T-cell (primary cell): Measurements from ENCODE around the gene CADM1. TPM values are rescaled to one million over a fixed set of nuclear protein-coding genes. Genes with fewer than 3 reads are reported as not detected.

ENCODE experiments used
- ATAC-seq, 4 experiments: fragments of 200-7000 bp in 3 of 4; fragments of 150-1000 bp in 1 of 4; cut with Tn5 transposase; replicated peaks in 1 of 4; 1 replicate in 3 of 4; 2 replicates in 1 of 4; pipeline ENCODE4 v1.10.0; 2021; ENCODE audit warnings: moderate library complexity in 3 of 4, mild to moderate bottlenecking in 2 of 4, moderate number of reproducible peaks in 1 of 4
- CTCF ChIA-PET, 2 donors: fragments of 300-600 bp; sonication (Branson Sonifier 250); formaldehyde crosslinking; loops; one replicate each; lab custom pipeline; 2022; ENCODE audit warnings: antibody characterized with exemption in 2 of 2; lab: Charles Lee
- POLR2A ChIA-PET, 2 donors: fragments of 300-600 bp; sonication (Branson Sonifier 250); formaldehyde crosslinking; loops; one replicate each; lab custom pipeline; 2022; ENCODE audit warnings: antibody characterized with exemption in 2 of 2; lab: Charles Lee
- DNase-seq, 35 experiments: peaks; one replicate each; pipeline versions ENCODE4 v3.0.0 to v3.0.0-alpha.2; 2013 to 2023
- H3K27ac ChIP-seq: one replicate; pipeline ENCODE4 v1.5.1; 2013; ENCODE audit warnings: low read length
- H3K27me3 ChIP-seq, 2 experiments: replicated peaks in 1 of 2; 1 replicate in 1 of 2; 2 replicates in 1 of 2; pipeline versions ENCODE4 v1.6.1 to v1.7.0; 2013; ENCODE audit warnings: low read length in 1 of 2, mixed read lengths in 1 of 2; ENCODE audit not compliant: control insufficient read depth in 2 of 2, insufficient read depth in 2 of 2; ENCODE audit errors: extremely low read depth in 1 of 2
- H3K36me3 ChIP-seq, 2 donors: 1 replicate in 1 of 2; 2 replicates in 1 of 2; pipeline versions ENCODE4 v1.6.1 to v1.7.0; 2013; ENCODE audit warnings: low read length in 1 of 2; ENCODE audit not compliant: control insufficient read depth in 2 of 2, insufficient read depth in 1 of 2; ENCODE audit errors: extremely low read depth in 1 of 2
- H3K4me1 ChIP-seq, 2 experiments: 1 replicate in 1 of 2; 2 replicates in 1 of 2; pipeline versions ENCODE4 v1.6.1 to v1.7.0; 2013; ENCODE audit warnings: low read length in 2 of 2, mixed read lengths in 1 of 2; ENCODE audit not compliant: insufficient read depth in 2 of 2, control insufficient read depth in 1 of 2; ENCODE audit errors: extremely low read depth in 1 of 2
- H3K4me3 ChIP-seq, 2 donors: 1 replicate in 1 of 2; 2 replicates in 1 of 2; pipeline versions ENCODE4 v1.5.1 to v1.7.0; 2013; ENCODE audit warnings: mild to moderate bottlenecking in 2 of 2, low read length in 1 of 2, moderate library complexity in 1 of 2; ENCODE audit not compliant: control insufficient read depth in 1 of 2; ENCODE audit errors: extremely low read depth in 1 of 2
- H3K9me3 ChIP-seq: 2 replicates; pipeline ENCODE4 v1.7.0; 2013
- H3K27ac Mint-ChIP-seq, 2 donors: one replicate each; pipeline ENCODE4 v1.8.0; 2020 to 2021; ENCODE audit warnings: mild to moderate bottlenecking in 2 of 2, mixed read lengths in 2 of 2
- H3K27me3 Mint-ChIP-seq, 2 donors: one replicate each; pipeline ENCODE4 v1.8.0; 2021 to 2022; ENCODE audit warnings: mixed read lengths in 2 of 2
- H3K36me3 Mint-ChIP-seq: one replicate; pipeline ENCODE4 v1.8.0; 2021; ENCODE audit warnings: mixed read lengths
- H3K4me1 Mint-ChIP-seq, 3 donors: one replicate each; pipeline ENCODE4 v1.8.0; 2020 to 2022; ENCODE audit warnings: mixed read lengths in 3 of 3, mild to moderate bottlenecking in 1 of 3
- H3K4me3 Mint-ChIP-seq, 3 donors: one replicate each; pipeline ENCODE4 v1.8.0; 2020 to 2022; ENCODE audit warnings: mild to moderate bottlenecking in 3 of 3, mixed read lengths in 3 of 3, moderate library complexity in 3 of 3
- H3K9me3 Mint-ChIP-seq, 3 donors: one replicate each; pipeline ENCODE4 v1.8.0; 2020 to 2022; ENCODE audit warnings: mixed read lengths in 3 of 3
- WGBS: methylation state at CpG from one replicate; pipeline ENCODE4 v1.1.5; 2013; ENCODE audit warnings: missing lambda C conversion rate; ENCODE audit not compliant: insufficient coverage; 5-methylcytosine and 5-hydroxymethylcytosine counted together
- total RNA-seq, 35 experiments: library from RNA in 6 of 35; stranded (reverse) in 6 of 35; fragments of 120-200 nt in 1 of 35; gene quantifications; one replicate each; pipeline versions ENCODE4 v1.2.1 to v1.2.4 and lab custom pipeline; 2013 to 2026

Gene CADM1
- total RNA-seq, 5 donors from 2014 or later (not counting 1 experiment from before 2014, with no cell fraction given) = 2.1 to 6.7 (median 3.1) TPM

GRCh38 chr11:115148691-115149090 is 355.5 kb downstream of the CADM1 start:
- Histone ChIP-seq H3K9me3 (no peaks in the 10 kb centered on the region), H3K36me3 (no peaks in the 10 kb centered on the region), H3K4me3 (no peak overlapping the region), H3K27ac (no peak overlapping the region), H3K4me1 (no peaks in the 10 kb centered on the region), H3K27me3 (peaks cover 0 to 5% of the 10 kb centered on the region in 2 experiments)
- 33% methylated on average over 1 of the region's 2 CpGs for WGBS
- POLR2A ChIA-PET = no interaction called here
- H3K27ac Mint-ChIP-seq = no peak overlapping the region
- CTCF ChIA-PET = no interaction called here
- no peaks in the 10 kb centered on the region for H3K36me3 Mint-ChIP-seq
- H3K27me3 Mint-ChIP-seq = peaks cover 0 to 3% of the 10 kb centered on the region in 2 donors
- ATAC-seq (no peak), DNase-seq (no peak)
- peaks cover 0 to 13% (median 0%) of the 10 kb centered on the region in 3 donors for H3K9me3 Mint-ChIP-seq
- H3K4me3 Mint-ChIP-seq = no peak overlapping the region
- no peaks in the 10 kb centered on the region for H3K4me1 Mint-ChIP-seq

- no peak for ATAC-seq
- Histone ChIP-seq H3K27me3 (peaks cover 0 to 5% of the 10 kb centered on the region in 2 experiments), H3K4me3 (no peak overlapping the region), H3K27ac (no peak overlapping the region), H3K36me3 (no peaks in the 10 kb centered on the region), H3K9me3 (no peaks in the 10 kb centered on the region), H3K4me1 (no peaks in the 10 kb centered on the region)
- Mint-ChIP-seq H3K9me3 (peaks cover 0 to 10% (median 0%) of the 10 kb centered on the region in 3 donors), H3K4me3 (no peak overlapping the region), H3K27me3 (peaks cover 0 to 8% of the 10 kb centered on the region in 2 donors), H3K27ac (no peak overlapping the region), H3K4me1 (no peaks in the 10 kb centered on the region), H3K36me3 (no peaks in the 10 kb centered on the region)
- DNase-seq = no peak
- ChIA-PET CTCF (no interaction called here), POLR2A (no interaction called here)
- 93% methylated on average over 4 of the region's 4 CpGs for WGBS
These were observed 356.1 kb downstream of the CADM1 start for GRCh38 chr11:115148101-115148500.

- POLR2A ChIA-PET = no interaction called here
- Histone ChIP-seq H3K4me3 (no peak overlapping the region), H3K4me1 (no peaks in the 10 kb centered on the region), H3K36me3 (no peaks in the 10 kb centered on the region), H3K27ac (no peak overlapping the region), H3K27me3 (peaks cover 0 to 5% of the 10 kb centered on the region in 2 experiments), H3K9me3 (no peaks in the 10 kb centered on the region)
- peaks cover 0 to 9% (median 0%) of the 10 kb centered on the region in 3 donors for H3K9me3 Mint-ChIP-seq
- no peak overlapping the region for H3K27ac Mint-ChIP-seq
- no peaks in the 10 kb centered on the region for H3K36me3 Mint-ChIP-seq
- no peak for ATAC-seq
- WGBS = 95% methylated on average over 7 of the region's 7 CpGs
- peaks cover 0 to 8% of the 10 kb centered on the region in 2 donors for H3K27me3 Mint-ChIP-seq
- CTCF ChIA-PET = no interaction called here
- no peaks in the 10 kb centered on the region for H3K4me1 Mint-ChIP-seq
- no peak for DNase-seq
- no peak overlapping the region for H3K4me3 Mint-ChIP-seq
These were observed 356.9 kb downstream of the CADM1 start for GRCh38 chr11:115147243-115147807.

- H3K9me3 ChIP-seq = no peaks in the 10 kb centered on the region
- POLR2A ChIA-PET = no interaction called here
These were observed 357.8 kb downstream of the CADM1 start for GRCh38 chr11:115146425-115146824.

GRCh38 chr11:115145324-115145723 is 358.9 kb downstream of the CADM1 start:
- Mint-ChIP-seq H3K4me1 (no peaks in the 10 kb centered on the region), H3K36me3 (no peaks in the 10 kb centered on the region), H3K27ac (no peak overlapping the region), H3K4me3 (no peak overlapping the region), H3K9me3 (peaks cover 0 to 9% (median 0%) of the 10 kb centered on the region in 3 donors), H3K27me3 (peaks cover 4 to 8% of the 10 kb centered on the region in 2 donors)
- peaks cover 0 to 8% of the 10 kb centered on the region in 2 experiments for H3K27me3 ChIP-seq
- H3K27ac ChIP-seq = no peak overlapping the region
- no peaks in the 10 kb centered on the region for H3K36me3 ChIP-seq
- DNase-seq (no peak), ATAC-seq (no peak)
- WGBS = 87% methylated on average over 8 of the region's 8 CpGs
- H3K4me3 ChIP-seq = no peak overlapping the region
- no peaks in the 10 kb centered on the region for H3K4me1 ChIP-seq
- H3K9me3 ChIP-seq = no peaks in the 10 kb centered on the region
- ChIA-PET CTCF (no interaction called here), POLR2A (no interaction called here)

More at GRCh38 chr11:115146425-115146824, 357.8 kb downstream of the CADM1 start:
- Mint-ChIP-seq H3K4me1 (no peaks in the 10 kb centered on the region), H3K4me3 (no peak overlapping the region), H3K36me3 (no peaks in the 10 kb centered on the region), H3K27me3 (peaks cover 0 to 8% of the 10 kb centered on the region in 2 donors), H3K9me3 (peaks cover 0 to 9% (median 0%) of the 10 kb centered on the region in 3 donors), H3K27ac (no peak overlapping the region)
- Histone ChIP-seq H3K4me3 (no peak overlapping the region), H3K36me3 (no peaks in the 10 kb centered on the region), H3K27me3 (peaks cover 0 to 8% of the 10 kb centered on the region in 2 experiments), H3K4me1 (no peaks in the 10 kb centered on the region), H3K27ac (no peak overlapping the region)
- 50% methylated on average over 5 of the region's 6 CpGs for WGBS
- no peak for ATAC-seq
- no peak for DNase-seq
- CTCF ChIA-PET = no interaction called here

- Histone ChIP-seq H3K4me1 (no peaks in the 10 kb centered on the region), H3K4me3 (no peak overlapping the region), H3K36me3 (no peaks in the 10 kb centered on the region), H3K27ac (no peak overlapping the region), H3K9me3 (no peaks in the 10 kb centered on the region), H3K27me3 (peaks cover 0 to 8% of the 10 kb centered on the region in 2 experiments)
- H3K27ac Mint-ChIP-seq = no peak overlapping the region
- H3K9me3 Mint-ChIP-seq = peaks cover 0 to 9% (median 0%) of the 10 kb centered on the region in 3 donors
- no peak overlapping the region for H3K4me3 Mint-ChIP-seq
- POLR2A ChIA-PET = no interaction called here
- CTCF ChIA-PET = no interaction called here
- ATAC-seq = no peak
- WGBS = 66% methylated on average over 3 of the region's 7 CpGs
- H3K4me1 Mint-ChIP-seq = no peaks in the 10 kb centered on the region
- H3K36me3 Mint-ChIP-seq = no peaks in the 10 kb centered on the region
- peaks cover 4 to 8% of the 10 kb centered on the region in 2 donors for H3K27me3 Mint-ChIP-seq
- no peak for DNase-seq
These were observed 359.3 kb downstream of the CADM1 start for GRCh38 chr11:115144914-115145313.
